Neural progenitor cell (in vitro differentiated cells): Measurements from ENCODE around the gene GRM3.

Experiments
- CTCF ChIP-seq: fragments of 200-600 bp; sonication (generic); IDR thresholded peaks from 2 replicates; pipeline ENCODE4 v1.5.1; 2017; ENCODE audit warnings: antibody characterized with exemption, mild to moderate bottlenecking
- EZH2 ChIP-seq: fragments of 200-600 bp; sonication (generic); IDR thresholded peaks from 2 replicates; pipeline ENCODE4 v1.6.1; 2017; ENCODE audit warnings: antibody characterized with exemption, mild to moderate bottlenecking, moderate library complexity

GRCh38 chr7:86815556-86815955, 171.8 kb downstream of the GRM3 start:
- no peak for TF ChIP-seq CTCF
- TF ChIP-seq EZH2, result no peak
